Endothelial cell (in vitro differentiated cells): ENCODE measurements around the gene CMIP. TPM values are rescaled to one million over a fixed set of nuclear protein-coding genes. Genes with fewer than 3 reads are reported as not detected.

ENCODE experiments used
- DNase-seq: peaks from one replicate; pipeline ENCODE4 v3.0.0; 2021; ENCODE audit warnings: low spot score
- H3K27ac Mint-ChIP-seq: one replicate; pipeline ENCODE4 v1.8.0; 2021; ENCODE audit warnings: mixed read lengths, inconsistent platforms; ENCODE audit not compliant: unreplicated experiment
- H3K27me3 Mint-ChIP-seq: one replicate; pipeline ENCODE4 v1.8.0; 2021; ENCODE audit warnings: mild to moderate bottlenecking, moderate library complexity, mixed read lengths, inconsistent platforms; ENCODE audit not compliant: unreplicated experiment
- H3K36me3 Mint-ChIP-seq: one replicate; pipeline ENCODE4 v1.8.0; 2021; ENCODE audit warnings: mild to moderate bottlenecking, low read depth, mixed read lengths, inconsistent platforms; ENCODE audit not compliant: unreplicated experiment
- H3K4me1 Mint-ChIP-seq: one replicate; pipeline ENCODE4 v1.8.0; 2021; ENCODE audit warnings: mild to moderate bottlenecking, mixed read lengths, inconsistent platforms; ENCODE audit not compliant: unreplicated experiment
- H3K4me3 Mint-ChIP-seq: one replicate; pipeline ENCODE4 v1.8.0; 2021; ENCODE audit warnings: mild to moderate bottlenecking, mixed read lengths, inconsistent platforms; ENCODE audit not compliant: unreplicated experiment
- H3K9me3 Mint-ChIP-seq: one replicate; pipeline ENCODE4 v1.8.0; 2021; ENCODE audit warnings: mixed read lengths, inconsistent platforms; ENCODE audit not compliant: unreplicated experiment
- total RNA-seq: library from RNA; stranded (reverse); fragmentation: NEBNext Ultra II Directional; extraction: Animal tissue kit (Norgen Biotek cat#: 25700); gene quantifications from one replicate; pipeline ENCODE4 v1.2.1, GENCODE V29; 2021; ENCODE audit not compliant: unreplicated experiment
- TF ChIP-seq, protein P1 (sequence below): fragments of 200-600 bp; sonication (generic); IDR thresholded peaks from one replicate; pipeline ENCODE4 v1.5.0; 2021; ENCODE audit warnings: antibody characterized with exemption; ENCODE audit not compliant: unreplicated experiment

CMIP gene
- total RNA-seq, 1 donor from 2014 or later, result 98.9 TPM

DNA sequence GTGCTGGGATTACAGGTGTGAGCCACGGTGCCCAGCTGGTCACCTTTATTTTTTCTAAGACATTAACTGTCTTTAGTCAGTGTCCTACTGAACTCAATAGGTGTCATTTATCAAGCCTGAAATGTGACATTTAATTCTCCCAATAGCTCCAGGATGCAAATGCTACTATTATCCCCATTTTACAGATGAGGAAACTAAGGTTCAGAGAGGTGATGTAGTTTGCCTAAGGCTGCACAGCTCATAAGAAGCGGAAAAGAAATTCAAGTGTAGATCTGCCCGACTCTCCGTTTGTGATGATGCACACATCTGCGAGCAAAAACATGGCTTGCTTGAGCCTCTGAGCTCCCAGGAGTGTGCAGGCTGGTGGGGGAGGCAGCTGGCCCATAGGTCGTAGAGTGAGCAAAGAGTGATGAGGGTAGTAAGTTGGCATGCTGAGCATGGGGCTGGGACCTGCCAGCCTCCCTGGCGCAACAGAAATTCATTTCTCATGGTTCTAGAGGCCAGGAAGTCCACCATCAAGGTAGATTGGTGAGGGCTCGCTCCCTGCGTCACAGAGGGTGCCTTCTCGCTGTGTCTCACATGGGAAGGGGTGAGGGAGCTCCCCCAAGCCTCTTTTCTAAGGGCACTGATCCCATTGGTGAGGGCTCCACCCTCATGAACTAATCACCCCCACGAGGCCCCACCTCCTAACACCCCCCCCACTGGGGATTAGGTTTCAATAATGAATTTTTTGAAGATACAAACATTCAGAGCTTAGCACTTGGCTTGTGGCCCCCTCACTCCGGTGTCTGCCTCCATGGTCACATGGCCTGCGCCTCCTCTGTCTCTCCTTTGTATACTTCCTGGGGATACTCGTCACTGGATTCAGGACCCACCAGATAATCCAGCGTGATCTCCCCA lies 193.0 kb downstream of the CMIP start:
- peak overlapping the region; percentile 72 for H3K27ac Mint-ChIP-seq
- peaks cover 9% of the 10 kb centered on the region for H3K36me3 Mint-ChIP-seq
- H3K4me1 Mint-ChIP-seq, result peaks cover 70% of the 10 kb centered on the region
- TF ChIP-seq, protein P1, sequence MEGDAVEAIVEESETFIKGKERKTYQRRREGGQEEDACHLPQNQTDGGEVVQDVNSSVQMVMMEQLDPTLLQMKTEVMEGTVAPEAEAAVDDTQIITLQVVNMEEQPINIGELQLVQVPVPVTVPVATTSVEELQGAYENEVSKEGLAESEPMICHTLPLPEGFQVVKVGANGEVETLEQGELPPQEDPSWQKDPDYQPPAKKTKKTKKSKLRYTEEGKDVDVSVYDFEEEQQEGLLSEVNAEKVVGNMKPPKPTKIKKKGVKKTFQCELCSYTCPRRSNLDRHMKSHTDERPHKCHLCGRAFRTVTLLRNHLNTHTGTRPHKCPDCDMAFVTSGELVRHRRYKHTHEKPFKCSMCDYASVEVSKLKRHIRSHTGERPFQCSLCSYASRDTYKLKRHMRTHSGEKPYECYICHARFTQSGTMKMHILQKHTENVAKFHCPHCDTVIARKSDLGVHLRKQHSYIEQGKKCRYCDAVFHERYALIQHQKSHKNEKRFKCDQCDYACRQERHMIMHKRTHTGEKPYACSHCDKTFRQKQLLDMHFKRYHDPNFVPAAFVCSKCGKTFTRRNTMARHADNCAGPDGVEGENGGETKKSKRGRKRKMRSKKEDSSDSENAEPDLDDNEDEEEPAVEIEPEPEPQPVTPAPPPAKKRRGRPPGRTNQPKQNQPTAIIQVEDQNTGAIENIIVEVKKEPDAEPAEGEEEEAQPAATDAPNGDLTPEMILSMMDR, result no peak
- H3K27me3 Mint-ChIP-seq, result peaks cover 25% of the 10 kb centered on the region
- no peak for DNase-seq
- H3K9me3 Mint-ChIP-seq, result no peaks in the 10 kb centered on the region
- peak overlapping the region; percentile 71 for H3K4me3 Mint-ChIP-seq

DNA sequence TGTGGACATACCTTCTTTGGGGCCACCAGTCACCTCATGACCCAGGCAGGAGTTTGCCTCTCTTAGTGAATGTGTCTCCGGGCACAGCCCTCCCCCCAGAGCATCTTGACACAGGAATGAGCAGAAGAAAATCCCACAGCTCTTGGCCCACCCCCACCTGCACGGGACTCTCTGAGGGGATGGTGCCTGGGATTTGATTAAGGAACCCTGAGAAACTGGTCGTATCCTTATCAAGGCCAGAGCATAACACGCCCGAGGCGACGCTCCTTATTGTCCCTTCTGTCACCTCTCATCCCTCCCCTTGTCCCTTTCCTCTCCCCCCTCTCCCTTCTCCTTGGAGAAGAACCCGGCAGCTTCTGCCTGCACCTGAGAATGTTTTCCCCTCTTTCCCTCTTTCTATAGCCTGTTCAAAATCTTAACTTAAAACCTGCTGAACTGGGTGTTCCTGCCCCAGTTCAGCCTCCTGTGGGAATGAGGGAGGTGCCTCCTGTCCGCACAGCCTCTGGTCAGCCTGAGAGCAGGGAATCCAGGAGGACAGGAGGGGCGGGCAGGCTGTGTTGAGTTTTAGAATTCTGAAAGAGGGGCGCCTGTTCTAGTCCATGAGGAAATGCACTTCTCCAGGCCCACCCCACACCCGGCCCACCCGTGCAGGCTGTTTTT lies 193.8 kb downstream of the CMIP start:
- Mint-ChIP-seq H3K9me3 (no peaks in the 10 kb centered on the region), H3K36me3 (peaks cover 9% of the 10 kb centered on the region), H3K4me3 (peak overlapping the region; percentile 71), H3K4me1 (peaks cover 67% of the 10 kb centered on the region), H3K27me3 (peaks cover 27% of the 10 kb centered on the region), H3K27ac (peak overlapping the region; percentile 67)
- DNase-seq, result no peak
- TF ChIP-seq, protein P1, result no peak

DNA sequence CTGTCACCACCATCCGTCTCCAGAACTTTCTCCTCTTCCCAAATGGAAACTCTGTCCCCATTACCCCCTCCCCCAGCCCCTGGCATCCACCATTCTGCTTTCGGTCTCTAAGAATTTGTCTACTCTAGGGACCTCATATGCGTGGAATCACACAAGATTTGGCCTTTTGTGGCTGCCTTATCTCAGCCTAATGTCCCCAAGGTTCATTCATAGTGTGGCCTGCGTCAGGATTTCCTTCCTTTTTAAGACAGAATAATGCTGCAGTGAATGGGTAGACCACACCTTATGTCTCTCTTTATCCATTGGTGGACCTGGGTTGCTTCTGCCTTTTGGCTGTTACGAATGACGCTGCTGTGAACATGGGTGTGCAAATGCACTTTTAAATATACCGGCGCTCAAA lies 194.7 kb downstream of the CMIP start:
- H3K36me3 Mint-ChIP-seq, result peaks cover 9% of the 10 kb centered on the region
- no peak overlapping the region for H3K27ac Mint-ChIP-seq
- TF ChIP-seq, protein P1, result no peak
- no peaks in the 10 kb centered on the region for H3K9me3 Mint-ChIP-seq
- H3K4me3 Mint-ChIP-seq, result no peak overlapping the region
- DNase-seq, result no peak
- H3K27me3 Mint-ChIP-seq, result peaks cover 30% of the 10 kb centered on the region
- H3K4me1 Mint-ChIP-seq, result peaks cover 58% of the 10 kb centered on the region

DNA sequence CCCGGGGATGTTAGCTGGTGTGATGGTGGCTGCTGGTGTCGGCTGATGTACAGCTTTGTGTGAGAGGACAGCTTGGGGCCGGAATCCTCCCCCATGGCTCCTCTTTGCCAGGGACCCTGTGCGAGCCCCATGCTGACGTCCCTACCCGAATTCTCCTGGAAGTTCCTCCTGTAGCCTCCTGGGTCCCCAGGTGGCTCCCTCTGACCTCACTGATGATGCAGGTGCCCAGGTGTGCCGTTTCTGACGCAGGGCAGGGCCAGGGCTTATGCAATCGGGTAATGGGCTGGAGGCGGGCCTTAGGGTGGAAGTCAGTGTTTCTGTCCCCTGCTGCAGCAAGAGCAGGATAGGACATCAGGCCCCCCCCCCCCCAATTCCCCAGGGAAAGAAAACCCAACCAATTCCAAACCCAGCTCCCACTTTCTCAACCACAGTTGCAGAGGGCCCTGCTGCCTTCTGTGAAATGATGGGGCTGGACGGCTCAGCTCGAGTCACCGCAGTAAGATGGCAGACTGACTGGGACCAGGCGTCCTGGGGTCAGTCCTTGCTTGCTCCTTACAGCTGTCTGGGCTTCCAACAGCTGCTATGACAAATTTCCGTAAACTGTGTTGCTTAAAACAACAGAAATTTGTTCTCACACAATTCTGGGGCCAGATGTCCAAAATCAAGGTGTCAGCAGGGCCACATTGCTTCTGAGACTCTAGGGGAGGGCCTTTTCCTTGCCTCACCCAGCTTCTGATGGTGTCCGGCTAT lies 195.5 kb downstream of the CMIP start:
- H3K36me3 Mint-ChIP-seq, result peaks cover 9% of the 10 kb centered on the region
- H3K4me1 Mint-ChIP-seq, result peaks cover 50% of the 10 kb centered on the region
- H3K27ac Mint-ChIP-seq, result no peak overlapping the region
- H3K9me3 Mint-ChIP-seq, result no peaks in the 10 kb centered on the region
- no peak for DNase-seq
- TF ChIP-seq, protein P1, result no peak
- peaks cover 32% of the 10 kb centered on the region for H3K27me3 Mint-ChIP-seq
- no peak overlapping the region for H3K4me3 Mint-ChIP-seq
